Ishikawa (cell line): Measurements from ENCODE around the gene VPS4B.

ENCODE experiments used
- TAF1 ChIP-seq: IDR thresholded peaks from 2 replicates; pipeline ENCODE4 v1.6.1; 2012; ENCODE audit warnings: low read depth, mild to moderate bottlenecking
- TF ChIP-seq, protein P1 (sequence below): IDR thresholded peaks from 2 replicates; pipeline ENCODE4 v1.6.1; 2012

- TF ChIP-seq, protein P1, sequence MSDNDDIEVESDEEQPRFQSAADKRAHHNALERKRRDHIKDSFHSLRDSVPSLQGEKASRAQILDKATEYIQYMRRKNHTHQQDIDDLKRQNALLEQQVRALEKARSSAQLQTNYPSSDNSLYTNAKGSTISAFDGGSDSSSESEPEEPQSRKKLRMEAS = no peak
- TF ChIP-seq TAF1 = no peak
Measured at GRCh38 chr18:63431180-63431579, 8.9 kb upstream of the VPS4B start.
